Kidney (tissue), 14 donors: ENCODE data around the gene FAM161A. TPM values are rescaled to one million over a fixed set of nuclear protein-coding genes. Genes with fewer than 3 reads are reported as not detected.
"Not testable (repeated sequence)": the region's sequence is repeated elsewhere in the genome, so short reads cannot be mapped to it uniquely, and the experiment has no call there.

Source experiments
- DNase-seq, 5 donors: peaks; one replicate each; pipeline ENCODE4 v3.0.0-alpha.2; 2013 to 2020
- FAIRE-seq: peaks from 2 replicates; lab custom pipeline; 2012; peaks lifted over from hg19 to GRCh38; lab: Jason Lieb, UNC
- H3K27ac ChIP-seq, 2 donors: one replicate each; pipeline ENCODE4 v1.7.0; 2013; ENCODE audit warnings: low read depth in 2 of 2, low read length in 2 of 2, inconsistent platforms in 1 of 2
- H3K27me3 ChIP-seq: one replicate; pipeline ENCODE4 v1.7.1; 2013; ENCODE audit warnings: low read length, inconsistent platforms; ENCODE audit not compliant: control insufficient read depth, insufficient read depth
- H3K36me3 ChIP-seq, 3 donors: one replicate each; pipeline versions ENCODE4 v1.7.0 to v1.7.1; 2013; ENCODE audit warnings: low read length in 3 of 3, control low read depth in 1 of 3, inconsistent platforms in 1 of 3; ENCODE audit not compliant: insufficient read depth in 3 of 3, control insufficient read depth in 2 of 3
- H3K4me1 ChIP-seq, 3 donors: one replicate each; pipeline versions ENCODE4 v1.7.0 to v1.7.1; 2013; ENCODE audit warnings: low read length in 3 of 3, inconsistent platforms in 1 of 3, low read depth in 1 of 3; ENCODE audit not compliant: control insufficient read depth in 2 of 3, insufficient read depth in 2 of 3
- H3K4me3 ChIP-seq, 3 donors: one replicate each; pipeline versions ENCODE4 v1.7.0 to v1.8.1; 2013; ENCODE audit warnings: low read length in 3 of 3, control low read depth in 1 of 3, inconsistent platforms in 1 of 3
- H3K9ac ChIP-seq, 3 donors: one replicate each; pipeline versions ENCODE4 v1.7.0 to v1.7.1; 2013; ENCODE audit warnings: low read length in 3 of 3, control low read depth in 1 of 3, inconsistent platforms in 1 of 3
- H3K9me3 ChIP-seq, 3 donors: one replicate each; pipeline versions ENCODE4 v1.7.0 to v1.7.1; 2013; ENCODE audit warnings: low read length in 3 of 3, control low read depth in 1 of 3, inconsistent platforms in 1 of 3; ENCODE audit not compliant: control insufficient read depth in 2 of 3, insufficient read depth in 1 of 3
- CTCF ChIP-seq: IDR thresholded peaks from 3 replicates; pipeline ENCODE4 v1.5.1; 2012; ENCODE audit warnings: mild to moderate bottlenecking, moderate library complexity, borderline replicate concordance; ENCODE audit not compliant: insufficient read depth; ENCODE audit errors: extremely low read depth
- intact Hi-C: fragments of 100-400 bp; cut with DNase I; formaldehyde crosslinking; loops from one replicate; pipeline ENCODE4 v1.11.1; 2022
- polyA plus RNA-seq: library from polyadenylated mRNA; stranded (reverse); fragments of 350-450 nt; fragmentation: Illumina TruSeq; extraction: RNeasy Lipid Tissue Mini Kit (QIAGEN cat#74804); gene quantifications from one replicate; pipeline ENCODE4 v1.2.3, GENCODE V29; 2014; ENCODE audit warnings: low read depth, low replicate concordance; ENCODE audit not compliant: insufficient read depth
- total RNA-seq: library from RNA; stranded (reverse); fragmentation: NEBNext Ultra II Directional; extraction: Animal tissue kit (Norgen Biotek cat#: 25700); gene quantifications from one replicate; pipeline ENCODE4 v1.2.1, GENCODE V29; 2021
- donor health status: control.
- donor health status: control.
- donor health status: control.
- donor health status: control.
- donor health status: control.
- donor health status: DM: yes; HTN: yes; CAD: no.
- donor health status: Normal renal cell carcinoma (clear cell type).

Gene FAM161A
- total and polyA plus RNA-seq, 2 donors from 2014 or later = 1.5 to 3.7 TPM

- Histone ChIP-seq H3K9ac (no peak overlapping the region), H3K4me1 (no peaks in the 10 kb centered on the region), H3K36me3 (peaks cover 7 to 37% (median 26%) of the 10 kb centered on the region in 3 donors), H3K9me3 (no peaks in the 10 kb centered on the region), H3K27me3 (no peaks in the 10 kb centered on the region), H3K27ac (no peak overlapping the region), H3K4me3 (no peak overlapping the region)
- DNase-seq (no peak), FAIRE-seq (no peak)
- intact Hi-C loops = no loop called here
- no peak for TF ChIP-seq CTCF
Observed at GRCh38 chr2:61876400-61876799, 22.5 kb upstream of the FAM161A start.

- FAIRE-seq, intact Hi-C loops, DNase-seq, H3K9ac ChIP-seq, H3K27ac ChIP-seq, H3K9me3 ChIP-seq, H3K4me1 ChIP-seq, H3K4me3 ChIP-seq, H3K27me3 ChIP-seq: not testable (repeated sequence)
- H3K36me3 ChIP-seq = peaks cover 11 to 21% (median 20%) of the 10 kb centered on the region in 3 donors
Observed at GRCh38 chr2:61866482-61867089, 12.7 kb upstream of the FAM161A start.

- TF ChIP-seq CTCF = no peak
- H3K9ac ChIP-seq = no peak overlapping the region
- H3K4me1 ChIP-seq = no peaks in the 10 kb centered on the region
- no peak overlapping the region for H3K4me3 ChIP-seq
- peaks cover 0 to 2% (median 0%) of the 10 kb centered on the region in 3 donors for H3K9me3 ChIP-seq
- H3K36me3 ChIP-seq = peaks cover 2 to 8% (median 8%) of the 10 kb centered on the region in 3 donors
- no peak overlapping the region for H3K27ac ChIP-seq
- DNase-seq = no peak
- H3K27me3 ChIP-seq = no peaks in the 10 kb centered on the region
- no peak for FAIRE-seq
- intact Hi-C loops = no loop called here
Observed at GRCh38 chr2:61862085-61862484, 8.2 kb upstream of the FAM161A start.

- intact Hi-C loops = no loop called here
- Histone ChIP-seq H3K4me1 (peaks cover 0 to 2% (median 0%) of the 10 kb centered on the region in 3 donors), H3K27me3 (no peaks in the 10 kb centered on the region), H3K4me3 (no peak overlapping the region), H3K36me3 (no peaks in the 10 kb centered on the region), H3K9ac (no peak overlapping the region), H3K9me3 (peaks cover 0 to 2% (median 0%) of the 10 kb centered on the region in 3 donors), H3K27ac (no peak overlapping the region)
- FAIRE-seq (no peak), DNase-seq (no peak)
- TF ChIP-seq CTCF = no peak
Observed at GRCh38 chr2:61857224-61857623, 3.4 kb upstream of the FAM161A start.
